GM21423 (cell line): ENCODE measurements around the gene CYP2D6.
"Not testable (repeated sequence)": the region's sequence is repeated elsewhere in the genome, so short reads cannot be mapped to it uniquely, and the experiment has no call there.

ENCODE experiments used
- ATAC-seq: cut with Tn5 transposase; IDR thresholded peaks from one replicate; pipeline ENCODE4 v1.9.1; 2021; ENCODE audit warnings: mild to moderate bottlenecking, moderate library complexity; ENCODE audit not compliant: unreplicated experiment

The CYP2D6 gene

DNA sequence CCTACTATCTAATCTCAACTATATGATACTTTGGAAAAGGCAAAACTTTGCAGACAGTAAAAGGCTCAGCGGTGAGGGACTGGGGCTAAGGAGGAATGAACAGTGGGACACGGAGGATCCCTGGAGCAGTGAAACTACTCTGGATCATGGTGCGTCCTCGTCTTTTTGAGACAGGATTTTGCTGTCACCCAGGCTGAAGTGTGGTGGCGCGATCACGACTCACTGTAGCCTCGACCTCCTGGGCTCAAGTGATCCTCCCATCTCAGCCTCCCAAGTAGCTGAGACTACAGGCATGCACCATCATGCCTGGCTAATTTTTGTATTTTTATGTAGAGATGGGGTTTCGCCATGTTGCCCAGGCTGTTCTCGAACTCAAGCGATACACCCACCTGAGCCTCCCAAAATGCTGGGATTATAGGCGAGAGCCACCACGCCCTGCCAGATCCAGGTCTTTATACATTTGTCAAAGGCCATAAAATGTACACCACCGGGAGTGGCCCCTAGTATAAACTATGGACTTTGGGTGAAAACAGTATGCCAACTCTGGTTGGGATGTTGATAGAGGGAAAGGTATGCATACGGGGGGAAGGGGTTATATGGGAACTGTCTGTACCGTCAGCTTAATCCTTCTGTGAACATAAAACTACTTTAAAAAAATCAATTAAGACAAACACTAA lies 28.0 kb upstream of the CYP2D6 start:
- no peak for ATAC-seq

GRCh38 chr22:42156598-42156997 lies 26.0 kb upstream of the CYP2D6 start:
- no peak for ATAC-seq

GRCh38 chr22:42156121-42156520 lies 25.5 kb upstream of the CYP2D6 start:
- no peak for ATAC-seq

- ATAC-seq = no peak
Observed at GRCh38 chr22:42155053-42155543, 24.5 kb upstream of the CYP2D6 start.

GRCh38 chr22:42154293-42155052 lies 23.9 kb upstream of the CYP2D6 start:
- ATAC-seq = no peak

GRCh38 chr22:42152661-42153270 lies 22.2 kb upstream of the CYP2D6 start:
- ATAC-seq = no peak

DNA sequence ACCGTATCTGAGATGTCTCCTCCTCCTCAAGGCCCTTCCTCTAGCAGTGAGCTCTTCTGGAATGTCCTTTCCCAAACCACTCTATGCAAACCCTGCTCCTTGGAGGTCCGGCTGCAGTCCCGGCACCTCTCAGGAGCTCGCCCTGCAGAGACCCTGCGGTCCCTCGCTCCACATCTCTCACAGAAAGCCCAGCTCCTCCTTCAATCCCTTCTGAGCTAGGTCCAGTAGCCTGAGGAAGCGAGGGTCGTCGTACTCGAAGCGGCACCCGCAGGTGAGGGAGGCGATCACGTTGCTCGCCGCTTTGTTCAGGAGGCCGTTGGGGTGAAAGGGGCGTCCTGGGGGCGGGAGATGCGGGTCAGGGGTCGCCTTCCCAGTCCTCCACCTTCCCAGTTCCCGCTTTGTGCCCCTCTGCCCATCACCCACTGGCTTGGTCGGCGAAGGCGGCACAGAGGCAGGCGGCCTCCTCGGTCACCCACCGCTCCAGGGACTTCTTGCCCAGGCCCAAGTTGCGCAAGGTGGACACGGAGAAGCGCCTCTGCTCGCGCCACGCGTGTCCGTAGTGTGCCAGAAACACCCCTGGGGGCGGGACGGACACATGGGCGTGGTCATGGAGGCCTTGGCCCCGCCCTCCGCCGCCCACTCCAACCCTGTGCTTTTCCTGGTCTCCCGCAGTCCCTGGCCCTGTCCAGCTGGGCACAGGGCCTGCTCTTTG lies 21.5 kb upstream of the CYP2D6 start:
- ATAC-seq = no peak

- no peak for ATAC-seq
Observed at GRCh38 chr22:42150727-42151590, 20.3 kb upstream of the CYP2D6 start.

DNA sequence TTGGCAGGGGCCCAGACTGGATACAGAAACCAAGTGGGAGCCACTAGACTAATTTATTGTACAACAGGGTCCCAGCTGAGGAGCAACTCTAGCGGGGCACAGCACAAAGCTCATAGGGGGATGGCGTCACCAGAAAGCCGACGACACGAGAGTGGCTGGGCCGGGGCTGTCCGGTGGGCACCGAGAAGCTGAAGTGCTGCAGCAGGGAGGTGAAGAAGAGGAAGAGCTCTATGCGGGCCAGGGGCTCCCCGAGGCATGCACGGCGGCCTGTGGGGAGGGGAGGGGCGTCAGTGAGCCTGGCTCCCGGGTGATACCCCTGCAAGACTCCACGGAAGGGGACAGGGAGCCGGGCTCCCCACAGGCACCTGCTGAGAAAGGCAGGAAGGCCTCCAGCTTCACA lies 19.2 kb upstream of the CYP2D6 start:
- ATAC-seq = not testable (repeated sequence)

GRCh38 chr22:42145175-42145574 lies 14.6 kb upstream of the CYP2D6 start:
- ATAC-seq = no peak

DNA sequence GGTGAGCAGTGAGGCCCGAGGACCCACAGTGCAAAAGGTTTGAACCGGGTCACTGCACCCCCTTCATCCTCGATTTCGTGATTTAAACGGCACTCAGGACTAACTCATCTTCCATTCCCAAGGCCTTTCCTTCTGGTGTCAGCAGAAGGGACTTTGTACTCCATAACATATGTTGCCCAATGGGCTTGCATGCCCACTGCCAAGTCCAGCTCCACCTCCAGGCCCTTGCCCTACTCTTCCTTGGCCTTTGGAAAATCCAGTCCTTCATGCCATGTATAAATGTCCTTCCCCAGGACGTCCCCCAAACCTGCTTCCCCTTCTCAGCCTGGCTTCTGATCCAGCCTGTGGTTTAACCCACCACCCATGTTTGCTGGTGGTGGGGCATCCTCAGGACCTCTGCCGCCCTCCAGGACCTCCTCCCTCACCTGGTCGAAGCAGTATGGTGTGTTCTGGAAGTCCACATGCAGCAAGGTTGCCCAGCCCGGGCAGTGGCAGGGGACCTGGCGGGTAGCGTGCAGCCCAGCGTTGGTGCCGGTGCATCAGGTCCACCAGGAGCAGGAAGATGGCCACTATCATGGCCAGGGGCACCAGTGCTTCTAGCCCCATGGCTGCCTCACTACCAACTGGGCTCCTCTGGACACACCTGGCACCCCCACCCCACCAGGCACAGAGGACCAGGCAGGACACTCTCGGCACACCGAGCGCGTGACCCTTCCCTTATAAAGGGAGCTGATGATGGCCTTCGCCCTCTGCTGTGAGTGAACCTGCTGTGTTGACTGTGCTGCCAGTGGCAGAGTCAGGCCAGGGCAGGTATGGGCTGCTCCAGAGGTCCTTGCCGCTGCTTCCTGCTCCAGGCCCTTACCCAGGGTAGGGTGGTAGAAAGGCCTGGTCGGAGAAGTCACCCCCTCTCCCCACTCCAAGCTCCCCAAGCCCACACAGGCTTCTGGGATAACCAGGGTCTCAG lies 13.5 kb upstream of the CYP2D6 start:
- ATAC-seq = not testable (repeated sequence)

DNA sequence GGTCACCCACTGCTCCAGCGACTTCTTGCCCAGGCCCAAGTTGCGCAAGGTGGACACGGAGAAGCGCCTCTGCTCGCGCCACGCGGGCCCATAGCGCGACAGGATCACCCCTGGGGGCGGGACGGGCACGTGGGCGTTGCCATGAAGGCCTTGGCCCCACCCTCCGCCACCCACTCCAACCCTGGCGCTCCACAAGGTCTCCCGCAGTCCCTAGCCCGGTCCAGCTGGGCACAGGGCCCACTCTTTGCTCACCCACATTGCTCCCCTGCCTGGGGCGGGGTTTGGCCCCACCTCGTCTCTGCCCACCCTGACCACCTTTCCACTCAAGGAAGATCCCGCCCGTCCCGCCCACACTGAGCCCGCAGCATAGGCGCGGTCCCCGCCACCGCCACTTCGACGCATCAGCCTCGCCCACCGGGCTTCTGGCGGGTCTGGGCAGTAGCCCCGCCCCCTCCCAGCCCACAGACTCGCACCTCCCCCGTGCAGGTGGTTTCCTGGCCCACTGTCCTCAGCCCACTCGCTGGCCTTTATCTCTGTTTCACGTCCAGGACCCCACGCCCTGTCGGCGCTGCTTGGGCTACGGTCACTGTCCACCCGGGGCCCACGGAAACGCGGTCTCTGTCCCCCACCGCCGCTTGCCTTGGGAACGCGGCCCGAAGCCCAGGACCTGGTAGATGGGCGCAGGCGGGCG lies 12.3 kb upstream of the CYP2D6 start:
- no peak for ATAC-seq

- ATAC-seq = not testable (repeated sequence)
Observed at GRCh38 chr22:42141307-42142057, 10.9 kb upstream of the CYP2D6 start.

- not testable (repeated sequence) for ATAC-seq
Observed at GRCh38 chr22:42140153-42140552, 9.5 kb upstream of the CYP2D6 start.

DNA sequence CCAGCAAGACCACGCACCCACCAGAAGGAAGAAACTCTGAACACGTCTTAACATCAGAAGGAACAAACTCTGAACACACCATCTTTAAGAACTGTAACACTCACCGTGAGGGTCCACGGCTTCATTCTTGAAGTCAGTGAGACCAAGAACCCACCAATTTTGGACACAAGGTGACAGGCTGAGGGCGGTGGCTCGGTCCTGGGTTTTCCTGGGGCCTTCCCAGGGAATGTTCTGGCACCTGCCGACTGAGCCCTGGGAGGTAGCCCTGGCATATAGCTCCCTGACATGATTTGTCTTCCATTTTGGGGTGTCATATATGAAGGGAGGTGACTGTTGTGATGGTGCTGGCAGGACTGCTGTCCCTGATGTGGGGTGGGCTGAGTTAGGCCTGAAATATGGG lies 8.9 kb upstream of the CYP2D6 start:
- not testable (repeated sequence) for ATAC-seq

DNA sequence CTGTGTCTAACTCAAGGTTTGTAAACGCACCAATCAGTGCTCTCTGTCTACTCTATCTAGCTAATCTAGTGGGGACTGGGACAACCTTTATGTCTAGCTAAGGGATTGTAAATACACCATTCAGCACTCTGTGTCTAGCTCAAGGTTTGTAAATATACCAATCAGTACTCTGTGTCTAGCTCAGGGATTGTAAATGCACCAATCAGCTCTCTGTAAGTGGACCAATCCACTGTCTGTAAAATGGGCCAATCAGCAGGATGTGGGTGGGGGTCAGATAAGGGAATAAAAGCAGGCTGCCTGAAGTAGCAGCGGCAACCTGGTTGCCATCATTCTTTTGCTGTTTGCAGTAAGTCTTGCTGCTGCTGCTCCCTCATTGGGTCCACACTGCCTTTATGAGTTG lies 8.4 kb upstream of the CYP2D6 start:
- ATAC-seq = no peak

GRCh38 chr22:42138122-42138770 lies 7.6 kb upstream of the CYP2D6 start:
- no peak for ATAC-seq
